Measurements from ENCODE around the gene SOX6.
"Not testable (repeated sequence)": the region's sequence is repeated elsewhere in the genome, so short reads cannot be mapped to it uniquely, and the experiment has no call there.

The SOX6 gene

DNA sequence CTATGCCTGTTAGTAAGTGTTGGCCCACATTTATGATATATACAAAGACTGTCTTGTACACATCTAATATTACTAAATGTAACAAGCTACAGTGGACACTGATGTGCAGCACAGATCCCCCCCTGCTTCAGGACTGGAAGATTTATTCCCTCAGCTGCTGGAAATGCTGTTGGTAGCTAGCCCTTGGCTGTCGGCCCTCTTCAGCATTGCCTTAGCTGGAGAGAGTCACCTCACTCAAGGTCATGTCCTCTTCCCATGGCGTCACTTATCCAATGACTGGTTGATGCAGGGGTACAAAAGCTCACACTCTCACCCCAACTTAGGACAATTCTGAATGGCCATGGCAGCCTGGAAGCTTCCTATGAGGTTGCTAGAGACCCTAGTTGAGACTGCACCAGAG is 312.7 kb downstream of the SOX6 start:
- Mint-ChIP-seq H3K4me3 (no peak overlapping the region), H3K36me3 (ENCODE audit: insufficient read depth) (no peaks in the 10 kb centered on the region), H3K9me3 (peaks cover 0 to 2% of the 10 kb centered on the region in 2 donors), H3K27ac (no peak overlapping the region), H3K27me3 (no peaks in the 10 kb centered on the region), H3K4me1 (ENCODE audit: low read depth in 2 of 2) (no peaks in the 10 kb centered on the region)
- DNase-seq (no peak), ATAC-seq (replicated peaks) (no peak)

DNA sequence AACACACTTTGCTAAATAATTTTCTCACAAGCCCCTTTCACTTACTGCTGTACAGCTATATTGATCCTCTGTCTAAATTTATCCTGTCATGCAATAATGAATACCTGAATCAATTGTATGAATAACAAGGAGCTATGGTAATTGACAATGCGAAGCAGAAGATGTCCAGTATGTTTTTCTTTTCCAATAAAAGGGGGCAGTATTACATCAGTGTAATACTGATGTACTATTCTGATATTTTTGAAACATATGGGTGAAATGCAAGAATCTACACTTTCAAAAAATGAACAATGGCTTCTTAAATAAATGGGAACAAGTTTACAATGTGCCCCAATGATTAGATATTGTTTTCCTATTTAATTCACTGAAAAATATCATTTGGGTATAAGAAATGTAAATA is 315.1 kb downstream of the SOX6 start:
- no peak for ATAC-seq (replicated peaks)
- no peak overlapping the region for H3K4me3 Mint-ChIP-seq

DNA sequence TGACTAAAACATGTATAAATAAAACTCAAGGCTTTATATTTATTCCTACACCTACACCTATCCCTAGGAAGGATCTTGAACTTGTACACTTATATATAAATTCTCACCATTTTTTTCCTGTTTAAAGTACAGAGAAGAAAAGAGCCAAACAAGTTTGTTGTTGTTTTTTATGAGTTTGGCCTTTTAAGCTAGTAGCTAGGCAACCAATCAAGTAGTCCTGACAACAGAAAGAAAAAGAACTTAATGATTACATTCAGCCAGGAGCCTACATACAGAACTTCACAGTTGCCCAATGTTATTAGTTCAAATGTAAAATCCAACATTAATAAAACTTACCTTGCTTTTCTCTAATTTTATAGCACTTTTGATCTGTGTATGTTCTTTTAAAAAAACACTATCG is 316.2 kb downstream of the SOX6 start:
- DNase-seq, result no peak
- H3K36me3 Mint-ChIP-seq (ENCODE audit: insufficient read depth), result no peaks in the 10 kb centered on the region
- no peaks in the 10 kb centered on the region for H3K4me1 Mint-ChIP-seq (ENCODE audit: low read depth in 2 of 2)
- H3K9me3 Mint-ChIP-seq, result peaks cover 0 to 4% of the 10 kb centered on the region in 2 donors
- no peak overlapping the region for H3K27ac Mint-ChIP-seq
- H3K27me3 Mint-ChIP-seq, result no peaks in the 10 kb centered on the region
- H3K4me3 Mint-ChIP-seq, result no peak overlapping the region
- no peak for ATAC-seq (replicated peaks)

More for the DNA sequence above, 315.1 kb downstream of the SOX6 start:
- no peak for DNase-seq
- Mint-ChIP-seq H3K9me3 (peaks cover 0 to 4% of the 10 kb centered on the region in 2 donors), H3K27me3 (no peaks in the 10 kb centered on the region), H3K36me3 (ENCODE audit: insufficient read depth) (no peaks in the 10 kb centered on the region), H3K4me1 (ENCODE audit: low read depth in 2 of 2) (no peaks in the 10 kb centered on the region), H3K27ac (no peak overlapping the region)

DNA sequence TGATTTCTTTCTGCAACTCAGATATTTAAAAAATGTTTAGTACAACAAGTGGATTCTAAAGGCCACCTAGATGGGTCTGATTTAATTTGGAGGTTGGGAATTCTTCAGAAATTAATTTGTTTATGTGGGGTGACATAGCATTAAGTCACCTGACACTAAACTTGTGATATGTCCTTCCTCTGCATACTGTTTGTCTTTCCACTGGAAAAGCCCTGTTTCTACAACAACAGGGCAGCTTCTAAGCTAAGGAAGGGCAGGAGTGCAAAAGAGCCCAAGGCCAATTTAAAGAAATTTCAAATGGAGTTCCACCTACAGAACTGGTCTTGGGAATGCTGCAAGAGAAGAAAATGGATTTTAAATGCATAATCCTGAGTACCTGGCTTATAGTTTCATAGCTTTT is 319.2 kb downstream of the SOX6 start:
- Mint-ChIP-seq H3K36me3 (ENCODE audit: insufficient read depth) (no peaks in the 10 kb centered on the region), H3K27ac (no peak overlapping the region), H3K4me3 (no peak overlapping the region), H3K4me1 (ENCODE audit: low read depth in 2 of 2) (no peaks in the 10 kb centered on the region), H3K9me3 (peaks cover 12 to 16% of the 10 kb centered on the region in 2 donors), H3K27me3 (no peaks in the 10 kb centered on the region)
- ATAC-seq (replicated peaks), result no peak
- DNase-seq, result no peak

DNA sequence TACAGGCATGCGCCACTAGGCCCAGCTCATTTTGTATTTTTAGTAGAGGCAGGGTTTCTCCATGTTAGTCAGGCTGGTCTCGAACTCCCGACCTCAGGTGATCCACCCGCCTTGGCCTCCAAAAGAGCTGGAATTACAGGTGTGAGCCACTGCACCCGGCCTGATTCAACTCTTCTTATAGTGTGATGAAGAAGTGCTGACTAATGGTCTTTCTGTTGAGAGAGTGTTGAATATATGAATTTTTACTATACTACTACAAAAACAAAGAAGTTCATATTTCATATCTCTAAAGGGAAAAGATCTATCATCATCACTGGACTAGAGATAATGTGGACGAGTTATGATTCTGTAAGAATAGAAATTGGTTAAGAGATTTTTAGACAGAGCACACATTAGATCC is 320.1 kb downstream of the SOX6 start:
- Mint-ChIP-seq H3K4me3 (no peak overlapping the region), H3K4me1 (ENCODE audit: low read depth in 2 of 2) (no peaks in the 10 kb centered on the region), H3K36me3 (ENCODE audit: insufficient read depth) (no peaks in the 10 kb centered on the region), H3K27me3 (no peaks in the 10 kb centered on the region), H3K27ac (no peak overlapping the region), H3K9me3 (peaks cover 12 to 16% of the 10 kb centered on the region in 2 donors)
- no peak for ATAC-seq (replicated peaks)
- no peak for DNase-seq

DNA sequence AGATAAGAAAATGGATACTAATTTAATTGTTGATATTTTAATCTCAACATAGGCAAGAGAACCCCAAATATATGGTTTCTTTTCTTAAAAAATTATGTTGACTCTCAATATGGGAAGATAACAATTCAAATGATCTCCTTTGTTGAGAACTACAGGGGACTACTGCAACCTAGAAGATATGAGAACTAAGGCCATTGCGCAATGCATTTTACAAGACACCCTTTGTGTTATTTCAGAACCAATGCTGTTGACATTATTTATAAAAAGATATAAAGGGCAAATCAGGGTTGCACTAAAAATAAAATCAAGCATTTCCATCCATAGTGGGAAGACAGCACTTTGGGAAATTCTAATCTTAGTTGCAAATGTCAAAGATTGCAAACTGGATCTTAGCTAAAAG is 322.3 kb downstream of the SOX6 start:
- no peaks in the 10 kb centered on the region for H3K36me3 Mint-ChIP-seq (ENCODE audit: insufficient read depth)
- H3K4me3 Mint-ChIP-seq, result no peak overlapping the region
- ATAC-seq (replicated peaks), result no peak
- no peak for DNase-seq
- no peaks in the 10 kb centered on the region for H3K4me1 Mint-ChIP-seq (ENCODE audit: low read depth in 2 of 2)
- no peak overlapping the region for H3K27ac Mint-ChIP-seq
- H3K27me3 Mint-ChIP-seq, result no peaks in the 10 kb centered on the region
- peaks cover 12 to 16% of the 10 kb centered on the region in 2 donors for H3K9me3 Mint-ChIP-seq

DNA sequence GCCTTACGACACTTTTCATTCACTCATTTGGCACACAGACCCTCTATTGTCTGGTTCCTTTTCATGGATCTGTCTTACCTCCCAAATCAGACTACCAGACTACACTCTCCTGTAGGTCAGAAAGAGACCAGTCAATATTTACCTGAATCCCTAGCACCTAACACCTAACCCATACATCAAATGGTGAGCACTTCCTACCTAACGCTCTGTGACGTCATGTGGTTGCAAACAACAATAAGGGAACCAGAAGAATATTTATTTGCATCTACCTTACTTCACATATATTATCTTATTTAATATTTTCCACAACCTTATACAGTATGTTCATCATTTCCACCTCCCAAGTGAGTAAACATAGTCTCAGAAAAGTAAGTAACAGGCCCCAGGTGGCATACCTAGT is 323.4 kb downstream of the SOX6 start:
- no peaks in the 10 kb centered on the region for H3K4me1 Mint-ChIP-seq (ENCODE audit: low read depth in 2 of 2)
- H3K9me3 Mint-ChIP-seq, result peaks cover 11 to 16% of the 10 kb centered on the region in 2 donors
- no peak for ATAC-seq (replicated peaks)
- H3K4me3 Mint-ChIP-seq, result no peak overlapping the region
- H3K27ac Mint-ChIP-seq, result no peak overlapping the region
- H3K36me3 Mint-ChIP-seq (ENCODE audit: insufficient read depth), result no peaks in the 10 kb centered on the region
- H3K27me3 Mint-ChIP-seq, result no peaks in the 10 kb centered on the region
- no peak for DNase-seq

DNA sequence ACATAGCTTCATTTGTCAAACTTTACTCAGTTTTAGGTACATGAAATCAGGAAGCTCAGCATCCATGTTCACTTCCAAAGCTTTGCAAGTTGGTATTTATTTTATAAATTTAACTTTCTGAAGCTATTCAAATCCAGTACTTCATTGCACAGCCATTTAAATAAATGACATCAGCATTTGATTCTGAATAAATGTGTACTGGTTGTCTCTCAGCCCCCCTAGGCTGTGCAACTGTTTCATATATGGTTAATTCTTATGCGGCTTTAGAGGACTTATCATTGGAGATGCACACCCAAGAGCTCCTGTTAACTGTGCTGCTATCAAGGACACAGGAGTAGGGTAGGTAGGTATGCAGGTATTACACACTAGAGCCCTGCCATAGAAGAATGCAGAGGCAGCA is 325.1 kb downstream of the SOX6 start:
- H3K36me3 Mint-ChIP-seq (ENCODE audit: insufficient read depth), result no peaks in the 10 kb centered on the region
- no peak overlapping the region for H3K4me3 Mint-ChIP-seq
- H3K27me3 Mint-ChIP-seq, result no peaks in the 10 kb centered on the region
- no peak for DNase-seq
- H3K4me1 Mint-ChIP-seq (ENCODE audit: low read depth in 2 of 2), result no peaks in the 10 kb centered on the region
- peaks cover 9 to 16% of the 10 kb centered on the region in 2 donors for H3K9me3 Mint-ChIP-seq
- no peak for ATAC-seq (replicated peaks)
- no peak overlapping the region for H3K27ac Mint-ChIP-seq

DNA sequence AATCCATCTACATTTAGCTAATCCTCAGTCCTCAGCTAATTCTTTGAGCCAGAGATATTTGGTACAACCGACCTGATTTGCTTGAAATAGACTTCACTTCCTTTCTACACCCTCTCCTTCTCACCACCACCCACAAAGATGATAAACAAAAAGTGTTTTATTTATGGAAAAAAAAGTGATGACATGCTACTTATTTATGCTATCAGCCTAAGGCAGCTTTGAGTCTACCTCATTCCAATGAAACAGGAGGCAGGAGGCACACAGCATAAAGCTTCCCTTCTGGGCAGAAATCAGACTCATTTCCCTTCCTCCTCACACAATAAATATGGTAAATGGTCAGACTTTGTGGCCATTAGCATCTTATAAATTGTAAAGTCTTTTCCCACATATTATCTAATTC is 325.7 kb downstream of the SOX6 start:
- Mint-ChIP-seq H3K4me1 (ENCODE audit: low read depth in 2 of 2) (no peaks in the 10 kb centered on the region), H3K36me3 (ENCODE audit: insufficient read depth) (no peaks in the 10 kb centered on the region), H3K9me3 (peaks cover 9 to 16% of the 10 kb centered on the region in 2 donors), H3K27me3 (no peaks in the 10 kb centered on the region), H3K27ac (no peak overlapping the region), H3K4me3 (no peak overlapping the region)
- ATAC-seq (replicated peaks) (no peak), DNase-seq (no peak)

DNA sequence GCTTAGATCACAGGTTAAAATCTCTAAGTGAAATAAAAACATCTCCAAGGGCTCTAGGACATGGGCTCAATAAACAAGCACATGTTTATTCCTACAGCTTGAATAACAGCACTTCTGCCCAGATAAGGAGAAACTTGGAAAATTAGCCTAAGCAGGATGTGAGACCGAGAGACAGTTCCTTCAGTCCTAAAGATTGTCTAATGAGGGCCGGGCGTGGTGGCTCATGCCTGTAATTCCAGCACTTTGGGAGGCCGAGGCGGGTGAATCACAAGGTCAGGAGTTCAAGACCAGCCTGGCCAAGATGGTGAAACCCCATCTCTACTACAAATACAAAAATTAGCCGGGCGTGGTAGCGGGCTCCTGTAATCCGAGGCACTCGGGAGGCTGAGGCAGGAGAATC is 327.2 kb downstream of the SOX6 start:
- H3K36me3 Mint-ChIP-seq (ENCODE audit: insufficient read depth); H3K27ac Mint-ChIP-seq; H3K27me3 Mint-ChIP-seq; H3K9me3 Mint-ChIP-seq; H3K4me1 Mint-ChIP-seq (ENCODE audit: low read depth in 2 of 2); DNase-seq; ATAC-seq (replicated peaks); H3K4me3 Mint-ChIP-seq: not testable (repeated sequence)

DNA sequence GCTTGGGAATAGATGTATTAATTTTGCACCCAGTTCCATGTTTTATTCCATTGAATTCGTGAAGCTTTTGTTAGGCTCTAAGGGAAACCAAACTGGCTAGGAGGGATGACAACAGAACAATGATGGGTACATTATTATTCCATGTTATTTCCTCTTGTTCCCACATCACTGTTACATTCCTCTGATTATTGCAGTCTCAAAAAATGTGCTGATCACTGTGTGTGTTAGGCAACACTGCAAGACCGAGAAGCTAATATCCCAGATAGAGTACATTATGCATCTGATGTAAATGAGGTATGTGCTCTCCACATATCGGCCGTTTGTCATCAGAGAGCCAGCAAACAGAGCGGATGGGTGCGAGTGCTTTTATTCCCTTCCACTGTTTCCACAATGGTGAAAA is 327.9 kb downstream of the SOX6 start:
- H3K27me3 Mint-ChIP-seq, result no peaks in the 10 kb centered on the region
- no peak overlapping the region for H3K4me3 Mint-ChIP-seq
- H3K4me1 Mint-ChIP-seq (ENCODE audit: low read depth in 2 of 2), result no peaks in the 10 kb centered on the region
- H3K9me3 Mint-ChIP-seq, result peaks cover 6 to 8% of the 10 kb centered on the region in 2 donors
- DNase-seq, result no peak
- H3K36me3 Mint-ChIP-seq (ENCODE audit: insufficient read depth), result no peaks in the 10 kb centered on the region
- no peak overlapping the region for H3K27ac Mint-ChIP-seq
- no peak for ATAC-seq (replicated peaks)

DNA sequence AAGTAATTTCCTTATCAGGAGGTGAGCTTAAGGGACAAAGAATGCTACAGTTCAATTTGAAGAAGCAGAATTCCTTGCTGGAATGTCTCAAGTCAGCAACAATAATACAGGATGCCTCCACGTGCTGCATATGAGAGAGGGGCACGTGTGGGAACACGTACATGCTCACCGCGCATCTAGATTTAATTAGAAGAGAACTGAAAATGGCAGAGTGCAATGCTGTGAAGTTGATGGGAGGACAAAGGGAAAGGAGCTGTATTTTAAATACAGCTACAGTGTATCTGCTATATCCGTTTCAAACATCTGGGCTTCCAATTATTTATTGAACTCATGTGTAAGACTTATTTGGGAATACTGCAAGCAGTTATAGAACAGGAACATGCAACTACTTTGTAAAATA is 328.7 kb downstream of the SOX6 start:
- Mint-ChIP-seq H3K36me3 (ENCODE audit: insufficient read depth) (no peaks in the 10 kb centered on the region), H3K4me3 (no peak overlapping the region), H3K27ac (no peak overlapping the region), H3K4me1 (ENCODE audit: low read depth in 2 of 2) (no peaks in the 10 kb centered on the region), H3K9me3 (peaks cover 2 to 4% of the 10 kb centered on the region in 2 donors), H3K27me3 (no peaks in the 10 kb centered on the region)
- DNase-seq, result no peak
- no peak for ATAC-seq (replicated peaks)

DNA sequence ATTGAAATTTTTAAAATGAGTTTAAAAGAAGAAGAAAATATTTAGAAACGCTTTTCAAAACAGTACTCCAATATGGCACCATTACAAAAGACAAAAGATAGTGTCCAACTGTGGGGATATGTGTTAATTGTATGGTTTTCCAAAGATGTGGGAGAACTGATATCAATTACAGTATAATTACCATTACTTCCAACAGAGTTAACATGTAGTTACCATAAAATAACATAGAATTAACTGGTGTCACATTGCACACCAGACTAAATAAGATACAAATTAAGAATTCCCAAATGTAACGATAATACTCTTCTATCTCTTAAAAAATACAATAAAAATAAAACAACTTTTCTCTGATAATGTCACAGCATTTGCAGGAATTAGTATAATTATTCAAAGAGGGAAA is 329.5 kb downstream of the SOX6 start:
- DNase-seq (no peak), ATAC-seq (replicated peaks) (no peak)
- no peaks in the 10 kb centered on the region for H3K36me3 Mint-ChIP-seq (ENCODE audit: insufficient read depth)
- H3K27ac Mint-ChIP-seq, result no peak overlapping the region
- H3K4me1 Mint-ChIP-seq (ENCODE audit: low read depth in 2 of 2), result no peaks in the 10 kb centered on the region
- no peak overlapping the region for H3K4me3 Mint-ChIP-seq
- H3K9me3 Mint-ChIP-seq, result peaks cover 0 to 9% of the 10 kb centered on the region in 2 donors
- H3K27me3 Mint-ChIP-seq, result no peaks in the 10 kb centered on the region

DNA sequence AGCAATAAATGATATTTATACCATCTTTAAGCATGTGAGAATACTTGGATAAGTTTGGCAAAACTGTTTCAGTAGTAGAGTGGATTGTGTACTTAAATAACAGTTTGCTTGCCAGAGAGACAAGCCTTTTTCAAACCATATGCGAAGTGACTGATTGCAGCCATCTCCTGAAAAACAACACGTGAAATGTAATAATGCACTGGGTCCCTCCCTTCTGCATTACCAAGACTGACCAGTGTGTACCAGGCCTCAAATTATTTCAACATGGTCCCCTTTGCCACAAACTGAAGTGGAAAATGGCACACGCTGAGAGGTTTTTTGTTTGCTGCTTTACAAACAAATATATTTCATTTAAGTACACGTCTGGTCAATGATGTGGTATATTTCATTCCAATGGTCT is 337.4 kb downstream of the SOX6 start:
- Mint-ChIP-seq H3K27me3 (no peaks in the 10 kb centered on the region), H3K4me3 (no peak overlapping the region), H3K4me1 (ENCODE audit: low read depth in 2 of 2) (no peaks in the 10 kb centered on the region), H3K9me3 (peaks cover 7 to 9% of the 10 kb centered on the region in 2 donors), H3K36me3 (ENCODE audit: insufficient read depth) (no peaks in the 10 kb centered on the region), H3K27ac (no peak overlapping the region)
- ATAC-seq (replicated peaks), result no peak
- DNase-seq, result no peak

DNA sequence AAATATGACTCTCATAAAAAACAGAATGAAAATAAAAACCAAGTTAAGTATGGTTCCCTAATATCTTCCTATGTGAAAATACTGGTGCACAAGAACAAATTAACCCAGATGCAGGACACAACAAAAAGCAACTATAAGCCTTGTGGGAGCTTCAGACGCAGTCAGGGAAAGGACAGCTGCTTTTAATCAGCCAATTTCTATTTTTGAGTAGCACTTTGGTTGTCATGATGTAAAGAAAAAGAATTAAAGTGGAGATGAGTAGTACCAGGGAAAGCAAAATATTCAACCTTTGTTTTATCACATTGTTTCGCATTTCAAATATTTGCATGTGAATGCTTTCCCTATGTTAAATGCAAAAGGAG is 339.9 kb downstream of the SOX6 start:
- no peak for ATAC-seq (replicated peaks)
- no peaks in the 10 kb centered on the region for H3K36me3 Mint-ChIP-seq (ENCODE audit: insufficient read depth)
- H3K27me3 Mint-ChIP-seq, result no peaks in the 10 kb centered on the region
- no peak overlapping the region for H3K4me3 Mint-ChIP-seq
- H3K4me1 Mint-ChIP-seq (ENCODE audit: low read depth in 2 of 2), result no peaks in the 10 kb centered on the region
- H3K27ac Mint-ChIP-seq, result no peak overlapping the region
- H3K9me3 Mint-ChIP-seq, result peaks cover 0 to 8% of the 10 kb centered on the region in 2 donors
- no peak for DNase-seq

Data from effector memory CD8-positive, alpha-beta T cell (primary cell).